ENCODE results near the gene UBXN6.

The UBXN6 gene

DNA sequence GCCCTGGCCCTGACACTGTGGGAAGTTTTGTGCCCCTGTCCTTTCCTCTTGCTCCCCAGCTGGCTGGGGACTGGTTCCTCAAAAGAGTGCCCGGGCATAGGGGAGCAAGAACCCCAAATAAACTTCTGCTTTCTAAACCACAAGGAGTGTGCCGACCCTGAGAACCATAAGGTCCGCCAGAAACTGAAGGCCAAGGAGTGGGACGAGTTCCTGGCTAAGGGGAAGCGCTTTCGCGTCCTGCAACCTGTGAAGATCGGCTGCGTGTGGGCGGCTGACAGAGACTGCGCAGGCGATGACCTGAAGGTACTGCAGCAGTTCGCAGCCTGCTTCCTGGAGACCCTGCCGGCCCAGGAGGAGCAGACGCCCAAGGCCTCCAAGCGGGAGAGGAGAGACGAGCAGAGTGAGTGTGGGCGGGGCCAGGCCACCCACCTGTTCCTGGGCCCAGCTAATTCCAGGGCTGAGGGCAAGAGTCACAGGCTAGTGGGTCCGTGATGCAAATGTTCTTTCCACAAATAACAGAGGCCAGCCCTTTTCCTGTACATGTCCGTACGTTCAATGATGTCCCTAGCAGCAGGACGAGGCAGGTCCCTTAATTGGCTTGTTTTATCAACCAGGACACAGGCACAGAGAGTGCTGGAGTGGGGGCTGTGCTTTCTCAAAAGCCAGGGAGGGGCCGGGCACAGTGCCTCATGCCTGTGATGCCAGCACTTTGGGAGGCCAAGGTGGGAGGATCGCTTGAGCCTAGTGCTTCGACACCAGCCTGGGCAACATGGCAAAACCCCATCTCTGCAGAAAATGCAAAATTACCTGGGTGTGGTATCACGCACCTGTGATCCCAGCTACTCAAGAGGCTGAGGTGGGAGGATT, 25.6 kb downstream of the UBXN6 start:
- H3K4me3 ChIP-seq (ENCODE audit: low read depth, low read length), result no peak overlapping the region
- TF ChIP-seq, protein P1, sequence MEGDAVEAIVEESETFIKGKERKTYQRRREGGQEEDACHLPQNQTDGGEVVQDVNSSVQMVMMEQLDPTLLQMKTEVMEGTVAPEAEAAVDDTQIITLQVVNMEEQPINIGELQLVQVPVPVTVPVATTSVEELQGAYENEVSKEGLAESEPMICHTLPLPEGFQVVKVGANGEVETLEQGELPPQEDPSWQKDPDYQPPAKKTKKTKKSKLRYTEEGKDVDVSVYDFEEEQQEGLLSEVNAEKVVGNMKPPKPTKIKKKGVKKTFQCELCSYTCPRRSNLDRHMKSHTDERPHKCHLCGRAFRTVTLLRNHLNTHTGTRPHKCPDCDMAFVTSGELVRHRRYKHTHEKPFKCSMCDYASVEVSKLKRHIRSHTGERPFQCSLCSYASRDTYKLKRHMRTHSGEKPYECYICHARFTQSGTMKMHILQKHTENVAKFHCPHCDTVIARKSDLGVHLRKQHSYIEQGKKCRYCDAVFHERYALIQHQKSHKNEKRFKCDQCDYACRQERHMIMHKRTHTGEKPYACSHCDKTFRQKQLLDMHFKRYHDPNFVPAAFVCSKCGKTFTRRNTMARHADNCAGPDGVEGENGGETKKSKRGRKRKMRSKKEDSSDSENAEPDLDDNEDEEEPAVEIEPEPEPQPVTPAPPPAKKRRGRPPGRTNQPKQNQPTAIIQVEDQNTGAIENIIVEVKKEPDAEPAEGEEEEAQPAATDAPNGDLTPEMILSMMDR (IDR thresholded peaks at IDR 0.05; ENCODE audit: low read depth, low read length), result no peak

DNA sequence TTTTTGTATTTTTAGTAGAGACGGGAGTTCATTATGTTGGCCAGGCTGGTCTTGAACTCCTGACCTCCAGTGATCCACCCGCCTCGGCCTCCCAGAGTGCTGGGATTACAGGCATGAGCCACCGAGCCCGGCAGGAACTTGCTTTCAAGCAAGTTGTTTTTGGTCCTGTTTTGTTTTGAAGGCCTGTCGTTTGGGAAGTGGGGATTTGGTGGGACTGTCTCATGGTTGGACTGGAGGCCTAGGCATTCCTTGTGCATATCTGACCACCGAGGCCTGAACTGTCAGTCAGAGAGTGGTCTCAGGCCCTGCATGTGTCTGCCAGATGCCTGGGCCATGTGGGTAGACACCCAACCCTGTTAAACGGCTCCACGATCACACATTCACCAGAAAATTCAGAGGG, 26.3 kb downstream of the UBXN6 start:
- TF ChIP-seq, protein P1 (IDR thresholded peaks at IDR 0.05; ENCODE audit: low read depth, low read length), result no peak
- H3K4me3 ChIP-seq (ENCODE audit: low read depth, low read length), result no peak overlapping the region

DNA sequence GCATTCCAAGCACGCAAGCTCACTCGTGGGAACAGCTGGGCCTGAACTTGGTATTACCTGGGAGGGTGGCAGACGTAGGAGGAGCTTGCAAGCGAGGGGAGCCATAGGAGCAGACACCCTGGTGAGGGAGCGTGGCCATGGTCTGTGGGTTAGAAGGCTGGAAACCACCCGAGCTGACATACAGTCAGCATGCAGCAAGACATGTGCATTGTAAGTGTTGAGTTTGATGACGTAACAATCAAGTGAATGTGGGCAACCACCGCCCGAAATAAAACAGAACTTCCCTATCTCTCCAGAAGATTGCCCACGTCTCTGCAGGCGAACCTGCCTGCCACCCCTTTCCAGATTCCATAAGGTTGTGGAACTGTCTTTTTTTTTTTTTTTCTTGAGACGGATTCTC, 26.8 kb downstream of the UBXN6 start:
- no peak overlapping the region for H3K4me3 ChIP-seq (ENCODE audit: low read depth, low read length)
- TF ChIP-seq, protein P1 (IDR thresholded peaks at IDR 0.05; ENCODE audit: low read depth, low read length), result no peak

DNA sequence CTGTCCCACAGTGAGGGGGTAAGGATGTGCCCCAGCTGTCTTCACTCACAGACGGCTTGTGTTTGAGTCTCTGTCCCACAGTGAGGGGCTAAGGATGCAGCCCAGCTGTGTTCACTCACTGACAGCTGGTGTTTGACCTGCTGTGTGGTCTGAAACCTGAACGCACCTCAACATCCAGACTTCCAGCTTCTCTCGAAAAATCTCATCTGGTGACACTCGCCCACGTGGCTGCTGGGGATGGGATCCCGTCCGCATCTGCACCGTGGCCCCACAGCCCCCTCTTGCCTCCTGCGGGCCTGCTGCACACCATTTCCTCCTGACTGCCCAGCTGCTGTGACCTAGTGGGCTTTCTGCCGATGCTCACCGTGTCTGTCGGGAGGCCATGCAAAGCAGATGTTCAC, 27.8 kb downstream of the UBXN6 start:
- H3K4me3 ChIP-seq (ENCODE audit: low read depth, low read length), result no peak overlapping the region
- TF ChIP-seq, protein P1 (IDR thresholded peaks at IDR 0.05; ENCODE audit: low read depth, low read length), result no peak

DNA sequence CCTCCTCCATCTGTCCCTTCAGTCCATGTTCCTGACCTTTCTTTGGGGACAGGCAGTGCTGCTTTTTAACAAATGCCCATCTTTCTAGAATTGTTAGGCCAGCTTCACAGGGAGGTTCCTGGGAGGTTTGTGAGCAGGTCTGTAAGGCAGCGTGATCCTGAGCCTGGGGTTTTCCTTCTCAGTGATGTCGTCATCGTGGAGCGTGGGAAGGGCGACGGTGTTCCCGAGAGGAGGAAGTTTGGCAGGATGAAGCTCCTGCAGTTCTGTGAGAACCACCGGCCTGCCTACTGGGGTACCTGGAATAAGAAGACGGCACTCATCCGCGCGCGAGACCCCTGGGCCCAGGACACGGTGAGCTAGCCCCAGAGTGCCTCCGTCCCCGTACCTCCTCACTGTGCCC, 28.3 kb downstream of the UBXN6 start:
- TF ChIP-seq, protein P1 (IDR thresholded peaks at IDR 0.05; ENCODE audit: low read depth, low read length), result no peak
- no peak overlapping the region for H3K4me3 ChIP-seq (ENCODE audit: low read depth, low read length)

DNA sequence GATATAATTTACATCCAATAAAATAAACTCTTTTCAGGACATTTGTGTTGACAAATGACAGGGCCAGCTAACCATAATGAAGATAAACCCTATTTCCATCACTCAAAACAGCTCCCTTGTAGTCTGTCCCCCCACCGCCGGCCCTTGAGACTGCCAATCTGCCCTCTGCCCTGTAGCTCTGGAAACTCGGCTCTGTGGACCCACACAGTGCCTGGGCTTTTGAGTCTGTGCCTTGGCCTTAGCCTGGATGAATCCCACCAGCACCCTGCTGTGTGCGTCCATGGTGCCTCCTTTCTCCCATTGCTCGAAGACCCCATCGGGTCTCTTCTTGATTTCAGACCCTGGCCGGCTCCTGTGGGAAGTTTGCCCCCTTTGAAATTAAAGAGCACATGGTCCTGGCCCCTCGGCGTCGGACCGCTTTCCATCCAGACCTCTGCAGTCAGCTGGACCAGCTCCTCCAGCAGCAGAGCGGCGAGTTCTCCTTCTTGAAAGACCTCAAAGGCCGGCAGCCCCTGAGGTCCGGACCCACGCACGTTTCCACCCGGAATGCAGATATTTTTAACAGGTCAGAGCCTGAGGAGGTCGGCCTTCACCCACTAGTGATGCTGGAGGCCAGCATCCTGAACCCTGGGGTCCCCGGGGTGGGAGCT, 29.1 kb downstream of the UBXN6 start:
- TF ChIP-seq, protein P1 (IDR thresholded peaks at IDR 0.05; ENCODE audit: low read depth, low read length), result no peak
- H3K4me3 ChIP-seq (ENCODE audit: low read depth, low read length), result no peak overlapping the region

DNA sequence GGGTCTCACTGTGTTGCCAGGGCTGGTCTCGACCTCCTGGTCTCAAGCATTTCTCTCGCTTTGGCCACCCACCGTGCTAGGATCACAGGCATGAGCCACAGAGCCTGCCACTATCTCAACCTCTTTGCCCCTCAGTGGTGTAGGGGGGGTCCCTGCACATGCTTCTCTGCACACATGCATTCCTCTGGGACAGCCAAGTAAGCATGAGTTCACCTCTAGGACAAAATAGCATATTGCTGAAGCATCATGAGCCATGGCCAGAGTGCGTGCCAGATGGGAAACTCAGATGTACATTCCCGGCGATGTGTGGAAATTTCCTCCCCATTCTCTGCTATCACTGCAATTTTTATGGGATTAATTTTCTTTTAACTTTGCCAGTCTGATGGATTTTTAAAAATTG, 32.1 kb downstream of the UBXN6 start:
- H3K4me3 ChIP-seq (ENCODE audit: low read depth, low read length), result no peak overlapping the region
- TF ChIP-seq, protein P1 (IDR thresholded peaks at IDR 0.05; ENCODE audit: low read depth, low read length), result no peak

Measured in WI38 (cell line).